ENCODE measurements around the gene WDR27.

Gene WDR27

GRCh38 chr6:169568314-169569087 is 133.3 kb downstream of the WDR27 start (continued):
- TF ChIP-seq ELK4 (IDR thresholded peaks at IDR 0.05; ENCODE audit: borderline replicate concordance, low read depth, low read length) (no peak), ZNF239 (tag by site-specific recombination; IDR thresholded peaks at IDR 0.05) (no peak), ZBTB6 (tag by site-specific recombination; IDR thresholded peaks at IDR 0.05) (no peak), PBX3 (CRISPR knock-in tag; IDR thresholded peaks at IDR 0.05) (no peak)

GRCh38 chr6:169567819-169568218 is 134.0 kb downstream of the WDR27 start:
- H3K9me3 ChIP-seq (ENCODE audit: control insufficient read depth, insufficient read depth, low read depth, low read length): no peaks in the 10 kb centered on the region
- H3K27ac ChIP-seq (ENCODE audit: extremely low read depth, low read depth, low read length): no peak overlapping the region
- H3K4me1 ChIP-seq (ENCODE audit: control insufficient read depth, insufficient read depth, low read length): no peaks in the 10 kb centered on the region
- POLR2A ChIA-PET: no interaction called here
- CTCF ChIA-PET: no interaction called here
- peaks cover 0 to 7% of the 10 kb centered on the region in 2 experiments; a peak in 1 of 3 replicates for H3K36me3 ChIP-seq (ENCODE audit: control insufficient read depth in 2 of 2, insufficient read depth in 1 of 2, low read length in 2 of 2)
- no peak overlapping the region for H3K4me3 ChIP-seq (ENCODE audit: low read depth, low read length)
- TF ChIP-seq ZNF692 (tag by site-specific recombination; IDR thresholded peaks at IDR 0.05) (no peak), ZEB2 (tag by site-specific recombination; IDR thresholded peaks at IDR 0.05) (no peak), ZNF645 (tag by site-specific recombination; IDR thresholded peaks at IDR 0.05) (no peak), ZNF449 (tag by site-specific recombination; IDR thresholded peaks at IDR 0.05) (no peak), ZBTB17 (tag by site-specific recombination; IDR thresholded peaks at IDR 0.05) (no peak), ZNF16 (tag by site-specific recombination; IDR thresholded peaks at IDR 0.05; ENCODE audit: low read depth) (no peak), ZNF544 (tag by site-specific recombination; IDR thresholded peaks at IDR 0.05) (no peak), ZNF398 (tag by site-specific recombination; IDR thresholded peaks at IDR 0.05) (no peak), ZNF354C (tag by site-specific recombination; IDR thresholded peaks at IDR 0.05; ENCODE audit: borderline replicate concordance, low read depth) (no peak), ZNF148 (tag by site-specific recombination; IDR thresholded peaks at IDR 0.05; ENCODE audit: borderline replicate concordance) (no peak), MEIS1 (CRISPR knock-in tag; IDR thresholded peaks at IDR 0.05; ENCODE audit: borderline replicate concordance) (no peak), ZNF266 (tag by site-specific recombination; IDR thresholded peaks at IDR 0.05; ENCODE audit: low read depth) (no peak), GLIS2 (tag by site-specific recombination; IDR thresholded peaks at IDR 0.05) (no peak)

Data from HEK293 (cell line).